Calu3 (cell line): Measurements from ENCODE around the gene ANXA5. TPM values are rescaled to one million over a fixed set of nuclear protein-coding genes. Genes with fewer than 3 reads are reported as not detected.

ENCODE experiments used
- BruUV-seq: library from RNA; stranded (reverse); fragments of 400-500 nt; replicated peaks from 2 replicates; lab custom pipeline; 2021; lab: Mats Ljungman, UMichigan
- CTCF ChIA-PET: fragments of 300-600 bp; sonication (Branson Sonifier 250); formaldehyde crosslinking; loops from one replicate; lab custom pipeline; 2022; ENCODE audit warnings: antibody characterized with exemption; lab: Charles Lee
- DNase-seq: peaks from one replicate; pipeline ENCODE4 v3.0.0; 2022
- H3K27ac Mint-ChIP-seq: one replicate; pipeline ENCODE4 v1.8.0; 2022; ENCODE audit warnings: mixed read lengths; ENCODE audit not compliant: unreplicated experiment
- H3K27me3 Mint-ChIP-seq: one replicate; pipeline ENCODE4 v1.8.0; 2022; ENCODE audit warnings: mixed read lengths; ENCODE audit not compliant: unreplicated experiment
- H3K36me3 Mint-ChIP-seq: one replicate; pipeline ENCODE4 v1.8.0; 2022; ENCODE audit warnings: mild to moderate bottlenecking, moderate library complexity, mixed read lengths; ENCODE audit not compliant: insufficient read depth, unreplicated experiment
- H3K4me1 Mint-ChIP-seq: one replicate; pipeline ENCODE4 v1.8.0; 2022; ENCODE audit warnings: mild to moderate bottlenecking, low read depth, mixed read lengths; ENCODE audit not compliant: unreplicated experiment
- H3K4me3 Mint-ChIP-seq: one replicate; pipeline ENCODE4 v1.8.0; 2022; ENCODE audit warnings: mild to moderate bottlenecking, low read depth, moderate library complexity, mixed read lengths; ENCODE audit not compliant: unreplicated experiment
- H3K9me3 Mint-ChIP-seq: one replicate; pipeline ENCODE4 v1.8.0; 2022; ENCODE audit warnings: low read depth, mixed read lengths; ENCODE audit not compliant: unreplicated experiment
- intact Hi-C: fragments of 100-400 bp; cut with micrococcal nuclease; formaldehyde crosslinking; loops from one replicate; pipeline ENCODE4 v1.10.0; 2022; ENCODE audit not compliant: unreplicated experiment
- total RNA-seq: library from RNA; stranded (reverse); gene quantifications from 2 replicates; pipeline ENCODE4 v1.2.3, GENCODE V29; 2022
- TF ChIP-seq, protein P1 (sequence below): fragments of 200-600 bp; IDR thresholded peaks from one replicate; pipeline ENCODE4 v1.8.0; 2022; ENCODE audit warnings: antibody characterized with exemption; ENCODE audit not compliant: unreplicated experiment

Gene ANXA5
- total RNA-seq, 1 experiment from 2014 or later, result 273 TPM

DNA sequence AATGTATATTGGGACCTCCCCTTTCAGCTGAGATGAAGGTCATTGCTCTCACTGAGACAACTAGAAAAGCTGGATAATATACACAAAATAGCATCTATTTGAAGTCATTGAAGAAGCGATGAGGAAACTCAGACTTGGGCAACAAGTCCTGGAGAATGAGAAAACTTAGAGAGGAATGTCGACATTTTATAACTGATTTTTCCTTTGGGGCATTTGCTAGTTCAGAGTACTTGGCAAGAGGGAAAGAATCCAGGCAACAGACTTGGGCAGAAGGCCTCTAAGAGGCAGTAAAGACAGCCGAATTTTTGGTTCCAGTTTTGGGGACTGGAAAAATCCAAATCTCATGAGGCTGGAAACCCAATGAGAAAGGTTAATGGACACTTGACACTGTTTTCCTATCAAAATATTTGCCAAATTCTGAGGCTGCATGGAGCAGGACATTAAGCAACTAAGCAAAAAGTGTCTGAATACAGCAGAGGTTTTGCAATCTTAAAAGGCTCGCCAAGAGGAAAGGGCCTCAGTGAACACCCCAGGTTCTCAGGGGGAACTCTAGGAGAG is 21.0 kb upstream of the ANXA5 start:
- H3K9me3 Mint-ChIP-seq, result no peaks in the 10 kb centered on the region
- CTCF ChIA-PET, result no interaction called here

DNA sequence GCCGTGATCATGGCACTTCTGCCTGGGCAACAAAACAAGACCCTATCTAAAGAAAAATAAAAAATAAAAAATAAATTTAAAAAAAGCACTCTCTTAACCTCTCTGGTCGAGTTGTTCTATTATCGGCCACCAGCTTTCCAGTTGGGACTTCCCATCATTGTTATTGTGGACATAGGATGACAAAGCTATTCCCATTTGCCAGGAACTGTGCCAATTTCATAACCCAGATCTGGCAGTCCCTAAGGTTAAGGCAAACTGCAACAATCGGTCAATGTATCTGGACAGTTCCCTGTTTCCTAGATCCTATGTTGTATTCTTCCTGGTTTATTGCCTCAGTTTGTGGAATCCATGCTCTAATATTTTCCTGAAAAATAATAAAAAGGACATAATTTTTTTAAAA is 17.8 kb upstream of the ANXA5 start:
- CTCF ChIA-PET, result no interaction called here
- H3K4me3 Mint-ChIP-seq, result no peak overlapping the region
- H3K9me3 Mint-ChIP-seq, result no peaks in the 10 kb centered on the region
- peaks cover 26% of the 10 kb centered on the region for H3K4me1 Mint-ChIP-seq
- intact Hi-C loops, result no loop called here
- H3K27ac Mint-ChIP-seq, result no peak overlapping the region
- peaks cover 5% of the 10 kb centered on the region for H3K36me3 Mint-ChIP-seq
- no peaks in the 10 kb centered on the region for H3K27me3 Mint-ChIP-seq
- no TSS peak for BruUV-seq
- DNase-seq, result no peak
- TF ChIP-seq, protein P1, sequence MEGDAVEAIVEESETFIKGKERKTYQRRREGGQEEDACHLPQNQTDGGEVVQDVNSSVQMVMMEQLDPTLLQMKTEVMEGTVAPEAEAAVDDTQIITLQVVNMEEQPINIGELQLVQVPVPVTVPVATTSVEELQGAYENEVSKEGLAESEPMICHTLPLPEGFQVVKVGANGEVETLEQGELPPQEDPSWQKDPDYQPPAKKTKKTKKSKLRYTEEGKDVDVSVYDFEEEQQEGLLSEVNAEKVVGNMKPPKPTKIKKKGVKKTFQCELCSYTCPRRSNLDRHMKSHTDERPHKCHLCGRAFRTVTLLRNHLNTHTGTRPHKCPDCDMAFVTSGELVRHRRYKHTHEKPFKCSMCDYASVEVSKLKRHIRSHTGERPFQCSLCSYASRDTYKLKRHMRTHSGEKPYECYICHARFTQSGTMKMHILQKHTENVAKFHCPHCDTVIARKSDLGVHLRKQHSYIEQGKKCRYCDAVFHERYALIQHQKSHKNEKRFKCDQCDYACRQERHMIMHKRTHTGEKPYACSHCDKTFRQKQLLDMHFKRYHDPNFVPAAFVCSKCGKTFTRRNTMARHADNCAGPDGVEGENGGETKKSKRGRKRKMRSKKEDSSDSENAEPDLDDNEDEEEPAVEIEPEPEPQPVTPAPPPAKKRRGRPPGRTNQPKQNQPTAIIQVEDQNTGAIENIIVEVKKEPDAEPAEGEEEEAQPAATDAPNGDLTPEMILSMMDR, result no peak

More for the DNA sequence above, 21.0 kb upstream of the ANXA5 start:
- DNase-seq, result no peak
- H3K27me3 Mint-ChIP-seq, result no peaks in the 10 kb centered on the region
- H3K4me3 Mint-ChIP-seq, result no peak overlapping the region
- intact Hi-C loops, result no loop called here
- no TSS peak for BruUV-seq
- H3K4me1 Mint-ChIP-seq, result no peaks in the 10 kb centered on the region
- TF ChIP-seq, protein P1, result no peak
- H3K27ac Mint-ChIP-seq, result no peak overlapping the region
- no peaks in the 10 kb centered on the region for H3K36me3 Mint-ChIP-seq

DNA sequence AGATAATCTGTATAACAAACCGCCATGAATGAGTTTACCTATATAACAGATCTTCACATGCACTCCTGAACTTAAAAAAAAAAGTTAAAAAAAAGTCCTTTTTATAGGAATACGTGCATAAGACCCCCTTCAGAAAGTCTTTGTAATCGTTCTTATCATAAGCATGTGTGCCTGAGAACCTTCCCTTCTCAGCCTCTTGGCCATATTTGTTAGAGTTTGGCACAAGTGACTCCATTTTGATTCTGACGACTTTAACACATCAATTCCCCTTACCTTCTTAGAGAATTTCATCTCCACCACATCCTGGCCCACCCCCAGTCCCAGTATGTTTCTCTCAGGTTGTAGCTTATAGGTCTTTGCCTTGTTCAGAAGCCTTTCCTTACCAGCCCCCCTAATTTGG is 16.0 kb upstream of the ANXA5 start:
- no TSS peak for BruUV-seq
- intact Hi-C loops, result no loop called here
- Mint-ChIP-seq H3K27ac (no peak overlapping the region), H3K9me3 (no peaks in the 10 kb centered on the region), H3K4me3 (no peak overlapping the region), H3K4me1 (peaks cover 28% of the 10 kb centered on the region), H3K36me3 (peaks cover 5% of the 10 kb centered on the region), H3K27me3 (no peaks in the 10 kb centered on the region)
- TF ChIP-seq, protein P1, result no peak
- CTCF ChIA-PET, result no interaction called here
- no peak for DNase-seq

DNA sequence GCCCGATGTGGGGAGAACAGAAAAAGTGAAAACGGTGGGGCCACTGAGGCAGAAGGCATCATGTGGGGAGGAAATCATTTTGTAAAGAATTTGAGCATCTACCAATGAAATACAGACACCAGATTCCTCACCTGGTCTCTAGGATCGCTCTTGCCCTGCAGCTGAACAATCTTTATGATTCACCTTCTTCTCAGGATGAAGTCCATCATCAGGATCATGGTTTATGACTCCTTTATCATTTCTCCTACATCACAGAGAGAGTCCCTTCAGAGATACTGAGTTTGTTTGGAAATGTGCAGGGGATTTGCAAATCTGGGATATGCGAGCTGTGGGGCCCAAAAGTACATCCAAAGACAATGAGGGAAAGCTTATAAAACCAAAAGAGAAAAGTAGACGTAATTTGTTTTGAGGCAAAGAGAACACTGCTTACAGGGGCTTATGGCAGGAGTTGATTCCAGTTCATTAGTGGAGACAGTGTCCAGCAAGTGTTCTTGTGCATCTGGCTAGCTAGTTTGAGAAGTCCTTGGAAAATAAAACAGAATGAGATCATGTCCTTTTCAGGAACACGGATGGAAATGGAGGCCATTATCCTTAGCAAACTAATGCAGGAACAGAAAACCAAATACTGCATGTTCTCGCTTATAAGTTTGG is 15.3 kb upstream of the ANXA5 start:
- DNase-seq, result no peak
- TF ChIP-seq, protein P1, result no peak
- intact Hi-C loops, result no loop called here
- H3K4me3 Mint-ChIP-seq, result peak overlapping the region; percentile 54
- BruUV-seq, result no TSS peak
- H3K9me3 Mint-ChIP-seq, result no peaks in the 10 kb centered on the region
- peaks cover 33% of the 10 kb centered on the region for H3K4me1 Mint-ChIP-seq
- H3K27me3 Mint-ChIP-seq, result no peaks in the 10 kb centered on the region
- H3K27ac Mint-ChIP-seq, result no peak overlapping the region
- H3K36me3 Mint-ChIP-seq, result peaks cover 5% of the 10 kb centered on the region
- CTCF ChIA-PET, result interaction anchor here (0.6 kb wide), 1 partner anchor 252 kb away, joined by 3 read pairs; no protein-coding TSS in a partner anchor
